Gastroesophageal sphincter (tissue), 4 donors: ENCODE data around the gene MOB3C. TPM values are rescaled to one million over a fixed set of nuclear protein-coding genes. Genes with fewer than 3 reads are reported as not detected.

ENCODE experiments used
- ATAC-seq: fragments of 150-250 bp; one replicate; pipeline ENCODE4 v1.9.1; 2016; ENCODE audit warnings: mild to moderate bottlenecking, moderate library complexity
- H3K27ac ChIP-seq, 4 donors: fragments of 200-600 bp; sonication (generic) in 3 of 4; 1 replicate in 3 of 4; 2 replicates in 1 of 4; pipeline ENCODE4 v1.5.1; 2016 to 2019
- H3K27me3 ChIP-seq: fragments of 200-600 bp; sonication (generic); one replicate; pipeline ENCODE4 v1.5.1; 2019
- H3K36me3 ChIP-seq, 2 donors: fragments of 200-600 bp; sonication (generic); one replicate each; pipeline ENCODE4 v1.5.1; 2019; ENCODE audit warnings: control low read depth in 1 of 2
- H3K4me1 ChIP-seq, 3 donors: fragments of 200-600 bp; sonication (generic); 1 replicate in 2 of 3; 2 replicates in 1 of 3; pipeline ENCODE4 v1.5.1; 2016 to 2019; ENCODE audit warnings: control low read depth in 2 of 3
- H3K4me3 ChIP-seq, 2 donors: fragments of 200-600 bp; sonication (generic); one replicate each; pipeline ENCODE4 v1.5.1; 2019; ENCODE audit warnings: mild to moderate bottlenecking in 1 of 2, moderate library complexity in 1 of 2
- H3K9me3 ChIP-seq, 3 donors: fragments of 200-600 bp; sonication (generic); one replicate each; pipeline ENCODE4 v1.5.1; 2017 to 2019; ENCODE audit warnings: control low read depth in 2 of 3
- EP300 ChIP-seq: sonication (generic); formaldehyde crosslinking; IDR thresholded peaks from one replicate; pipeline ENCODE4 v1.6.1; 2017; ENCODE audit warnings: antibody characterized with exemption, mild to moderate bottlenecking
- POLR2A ChIP-seq, 2 donors: fragments of 450-650 bp; IDR thresholded peaks; one replicate each; pipeline ENCODE4 v1.6.1; 2017; ENCODE audit warnings: antibody characterized with exemption in 2 of 2, mild to moderate bottlenecking in 2 of 2, moderate library complexity in 1 of 2
- POLR2AphosphoS5 ChIP-seq: sonication (generic); formaldehyde crosslinking; IDR thresholded peaks from one replicate; pipeline ENCODE4 v1.6.1; 2017; ENCODE audit warnings: antibody characterized with exemption
- WGBS, 2 donors: methylation state at CpG; one replicate each; pipeline ENCODE4 v1.1.5; 2018; ENCODE audit warnings: low coverage in 1 of 2; 5-methylcytosine and 5-hydroxymethylcytosine counted together
- total RNA-seq, 4 donors: library from RNA; depleted of rRNA; stranded (reverse); fragments of >200 nt; gene quantifications; one replicate each; pipeline ENCODE4 v1.1.0, GENCODE V29; 2016
- TF ChIP-seq, protein P1 (sequence below), 4 experiments: fragments of 200-600 bp in 2 of 4; fragments of 450-650 bp in 2 of 4; sonication (generic) in 1 of 4; IDR thresholded peaks; one replicate each; pipeline ENCODE4 v1.5.1; 2017 to 2019; ENCODE audit warnings: antibody characterized with exemption in 4 of 4, mild to moderate bottlenecking in 2 of 4, moderate library complexity in 2 of 4

The MOB3C gene
- total RNA-seq, 4 donors from 2014 or later, result 20.7 to 28.3 (median 23.2) TPM

DNA sequence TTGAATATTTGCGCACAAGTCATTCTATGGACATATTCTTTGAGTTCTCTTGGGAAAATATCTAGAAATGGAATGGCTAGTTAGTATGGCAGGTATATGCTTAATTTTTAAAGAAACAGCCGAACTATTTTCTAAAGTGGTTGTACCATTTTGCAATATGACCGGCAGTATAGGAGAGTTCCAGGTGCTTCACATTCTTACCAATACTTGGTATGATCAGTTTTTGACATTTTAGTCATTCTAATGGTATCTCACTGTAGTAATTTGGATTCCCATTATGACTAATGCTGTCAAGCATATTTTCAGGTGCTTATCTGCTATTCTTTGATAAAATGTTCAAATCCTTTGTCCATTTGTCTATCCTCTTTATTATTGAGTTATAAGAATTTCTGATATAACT is 31.0 kb upstream of the MOB3C start:
- H3K27ac ChIP-seq, result no peak overlapping the region
- peaks cover 4 to 35% (median 5%) of the 10 kb centered on the region in 3 donors for H3K4me1 ChIP-seq
- no peaks in the 10 kb centered on the region for H3K27me3 ChIP-seq
- no peak for ATAC-seq
- H3K4me3 ChIP-seq, result no peak overlapping the region
- 97 to 100% methylated on average over 2 to 3 of the region's 3 CpGs for WGBS, 2 donors
- TF ChIP-seq EP300 (no peak), POLR2A (IDR thresholded peaks at IDR 0.05) (no peak), POLR2AphosphoS5 (no peak)
- TF ChIP-seq, protein P1, sequence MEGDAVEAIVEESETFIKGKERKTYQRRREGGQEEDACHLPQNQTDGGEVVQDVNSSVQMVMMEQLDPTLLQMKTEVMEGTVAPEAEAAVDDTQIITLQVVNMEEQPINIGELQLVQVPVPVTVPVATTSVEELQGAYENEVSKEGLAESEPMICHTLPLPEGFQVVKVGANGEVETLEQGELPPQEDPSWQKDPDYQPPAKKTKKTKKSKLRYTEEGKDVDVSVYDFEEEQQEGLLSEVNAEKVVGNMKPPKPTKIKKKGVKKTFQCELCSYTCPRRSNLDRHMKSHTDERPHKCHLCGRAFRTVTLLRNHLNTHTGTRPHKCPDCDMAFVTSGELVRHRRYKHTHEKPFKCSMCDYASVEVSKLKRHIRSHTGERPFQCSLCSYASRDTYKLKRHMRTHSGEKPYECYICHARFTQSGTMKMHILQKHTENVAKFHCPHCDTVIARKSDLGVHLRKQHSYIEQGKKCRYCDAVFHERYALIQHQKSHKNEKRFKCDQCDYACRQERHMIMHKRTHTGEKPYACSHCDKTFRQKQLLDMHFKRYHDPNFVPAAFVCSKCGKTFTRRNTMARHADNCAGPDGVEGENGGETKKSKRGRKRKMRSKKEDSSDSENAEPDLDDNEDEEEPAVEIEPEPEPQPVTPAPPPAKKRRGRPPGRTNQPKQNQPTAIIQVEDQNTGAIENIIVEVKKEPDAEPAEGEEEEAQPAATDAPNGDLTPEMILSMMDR (IDR thresholded peaks at IDR 0.05), result no peak
- peaks cover 0 to 64% of the 10 kb centered on the region in 2 donors for H3K36me3 ChIP-seq
- H3K9me3 ChIP-seq, result peaks cover 0 to 12% (median 0%) of the 10 kb centered on the region in 3 donors

DNA sequence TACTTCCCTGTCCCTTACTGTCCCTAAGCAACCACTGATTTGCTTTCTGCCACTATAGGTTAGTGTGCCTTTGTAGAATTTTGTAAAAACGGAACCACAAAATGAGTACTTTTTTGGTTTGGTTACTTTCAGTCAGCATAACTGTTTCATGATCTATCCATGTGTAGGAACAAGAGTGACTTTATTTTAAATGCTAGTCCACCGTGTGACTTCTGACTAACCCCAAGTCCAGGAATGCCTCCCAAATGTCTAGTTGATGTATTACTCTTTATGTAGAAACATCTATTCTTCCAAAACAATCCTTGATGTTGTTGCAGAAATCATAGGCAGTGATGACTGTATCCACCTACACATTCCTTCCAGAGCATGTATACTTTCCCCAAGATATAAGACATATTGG is 30.2 kb upstream of the MOB3C start:
- ATAC-seq, result no peak
- TF ChIP-seq, protein P1 (IDR thresholded peaks at IDR 0.05), result no peak
- TF ChIP-seq POLR2A (IDR thresholded peaks at IDR 0.05) (no peak), EP300 (no peak), POLR2AphosphoS5 (no peak)
- Histone ChIP-seq H3K27me3 (no peaks in the 10 kb centered on the region), H3K4me3 (no peak overlapping the region), H3K9me3 (peaks cover 0 to 12% (median 0%) of the 10 kb centered on the region in 3 donors), H3K36me3 (peaks cover 0 to 60% of the 10 kb centered on the region in 2 donors), H3K27ac (no peak overlapping the region), H3K4me1 (peaks cover 5 to 42% (median 7%) of the 10 kb centered on the region in 3 donors)
- WGBS, 2 donors, result 36 to 56% methylated on average over 2 of the region's 2 CpGs

DNA sequence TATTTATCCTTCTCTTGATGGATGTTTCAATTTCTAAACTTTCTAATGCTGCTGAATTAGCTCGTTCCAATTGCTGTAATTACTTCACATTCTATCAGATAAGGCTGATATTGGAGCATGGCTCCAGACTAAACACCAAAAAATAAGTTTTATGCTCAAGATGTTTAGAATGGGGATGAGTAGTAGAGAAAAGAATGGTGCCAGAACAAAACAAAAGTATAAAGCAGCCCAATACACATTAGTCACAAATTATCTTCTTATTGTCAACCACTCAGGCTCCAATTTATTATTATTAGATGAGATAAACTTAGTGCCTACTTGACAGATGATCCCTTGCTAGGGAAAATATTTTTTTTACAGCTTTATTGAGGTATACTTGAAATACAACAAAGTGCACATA is 29.7 kb upstream of the MOB3C start:
- Histone ChIP-seq H3K9me3 (peaks cover 0 to 12% (median 0%) of the 10 kb centered on the region in 3 donors), H3K4me3 (no peak overlapping the region), H3K36me3 (peaks cover 0 to 59% of the 10 kb centered on the region in 2 donors), H3K4me1 (peaks cover 5 to 44% (median 7%) of the 10 kb centered on the region in 3 donors), H3K27ac (no peak overlapping the region), H3K27me3 (no peaks in the 10 kb centered on the region)
- 35 to 50% methylated on average over 1 of the region's 1 CpG for WGBS, 2 donors
- no peak for ATAC-seq
- TF ChIP-seq, protein P1 (IDR thresholded peaks at IDR 0.05), result no peak
- TF ChIP-seq POLR2A (IDR thresholded peaks at IDR 0.05) (no peak), EP300 (no peak), POLR2AphosphoS5 (no peak)

DNA sequence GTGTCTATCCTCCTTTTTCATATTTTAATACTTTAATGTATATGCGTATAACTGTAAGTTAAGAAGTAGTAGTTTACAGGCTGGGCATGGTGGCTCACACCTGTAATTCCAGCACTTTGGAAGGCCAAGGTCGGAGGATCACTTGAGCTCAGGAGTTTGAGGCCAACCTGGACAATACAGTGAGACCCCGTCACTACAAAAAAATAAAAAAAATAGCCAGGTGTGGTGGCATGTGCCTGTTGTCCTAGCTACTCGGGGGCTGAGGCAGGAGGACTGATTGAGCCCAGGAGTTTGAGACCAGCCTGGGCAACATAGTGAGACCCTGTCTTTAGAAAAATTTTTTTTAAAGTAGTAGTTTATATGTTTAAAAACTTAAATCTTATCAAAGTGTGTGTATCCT is 29.2 kb upstream of the MOB3C start:
- Histone ChIP-seq H3K36me3 (peaks cover 0 to 57% of the 10 kb centered on the region in 2 donors), H3K27ac (no peak overlapping the region), H3K27me3 (no peaks in the 10 kb centered on the region), H3K4me3 (no peak overlapping the region), H3K9me3 (peaks cover 0 to 12% (median 0%) of the 10 kb centered on the region in 3 donors), H3K4me1 (peaks cover 5 to 44% (median 7%) of the 10 kb centered on the region in 3 donors)
- ATAC-seq, result no peak
- TF ChIP-seq EP300, result no peak
- TF ChIP-seq, protein P1 (IDR thresholded peaks at IDR 0.05), result no peak
- no peak for TF ChIP-seq POLR2AphosphoS5
- TF ChIP-seq POLR2A (IDR thresholded peaks at IDR 0.05), result no peak
- 96% methylated on average over 4 of the region's 4 CpGs for WGBS, 2 donors

DNA sequence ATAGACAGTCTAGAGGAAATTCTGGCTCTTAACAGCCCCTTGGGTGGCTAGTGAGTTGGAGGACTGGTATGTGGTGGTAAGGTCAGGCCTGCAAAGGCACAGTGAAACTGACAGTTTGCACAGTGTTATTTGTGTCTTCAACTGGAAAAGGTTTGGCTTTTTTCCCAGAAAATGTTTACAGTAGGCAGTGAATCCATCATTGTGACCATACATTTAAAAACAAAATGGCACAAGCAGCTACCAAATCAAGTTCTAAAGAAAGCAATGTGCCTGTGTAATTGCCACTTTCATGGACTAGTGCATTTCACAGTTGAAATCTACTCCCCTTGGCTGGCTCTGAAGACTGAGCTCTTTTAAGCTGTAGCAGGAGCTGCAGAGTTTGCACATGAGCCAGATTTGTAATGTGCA is 26.8 kb upstream of the MOB3C start:
- H3K27ac ChIP-seq, result peak overlapping the region; percentile 52 to 69 (median 62)

More for the DNA sequence above, 26.8 kb upstream of the MOB3C start:
- peaks cover 0 to 33% of the 10 kb centered on the region in 2 donors for H3K36me3 ChIP-seq
- H3K27me3 ChIP-seq, result no peaks in the 10 kb centered on the region
- no peaks in the 10 kb centered on the region for H3K9me3 ChIP-seq
- peaks cover 5 to 58% (median 7%) of the 10 kb centered on the region in 3 donors for H3K4me1 ChIP-seq
- TF ChIP-seq POLR2A (IDR thresholded peaks at IDR 0.05) (no peak), EP300 (no peak), POLR2AphosphoS5 (peak; percentile 81)
- ATAC-seq, result no peak
- no peak overlapping the region for H3K4me3 ChIP-seq
